ENCODE results near the gene ZC3H18. TPM values are rescaled to one million over a fixed set of nuclear protein-coding genes. Genes with fewer than 3 reads are reported as not detected.
A peak's percentile ranks its signal among the peaks of the same experiment; 100 is the strongest.
"Not testable (repeated sequence)": the region's sequence is repeated elsewhere in the genome, so short reads cannot be mapped to it uniquely, and the experiment has no call there.

Gene ZC3H18
- total and polyA plus RNA-seq, 3 experiments from 2014 or later, result 21.6 to 102 (median 91.4) TPM

- Mint-ChIP-seq H3K36me3 (peaks cover 0 to 76% (median 18%) of the 10 kb centered on the region in 3 donors), H3K27ac (peak overlapping the region in 3 of 8 donors; percentile 8 to 16 (median 13)), H3K9me3 (no peaks in the 10 kb centered on the region), H3K4me1 (peaks cover 6 to 11% (median 11%) of the 10 kb centered on the region in 3 donors), H3K4me3 (no peak overlapping the region), H3K27me3 (no peaks in the 10 kb centered on the region)
- no peaks in the 10 kb centered on the region for H3K4me1 ChIP-seq (ENCODE audit: insufficient read depth, low read length)
- H3K4me3 ChIP-seq (ENCODE audit: low read length), result no peak overlapping the region
- no peaks in the 10 kb centered on the region for H3K9me3 ChIP-seq (ENCODE audit: low read length)
- ChIA-PET CTCF (interaction anchor here (1.1 kb wide), 1 partner anchor 77 kb away, joined by 3 read pairs; no protein-coding TSS in a partner anchor), POLR2A (interaction anchor here (1.5 kb wide), 1 partner anchor 11 kb away, joined by 3 read pairs; no protein-coding TSS in a partner anchor)
- no peaks in the 10 kb centered on the region for H3K27me3 ChIP-seq (ENCODE audit: insufficient read depth, low read length, poor library complexity, severe bottlenecking)
- H3K27ac ChIP-seq (ENCODE audit: low read depth, low read length), result no peak overlapping the region
- H3K36me3 ChIP-seq (ENCODE audit: insufficient read depth, low read length), result peaks cover 28% of the 10 kb centered on the region
- no peak for DNase-seq
Measured at GRCh38 chr16:88608076-88608475, 37.9 kb downstream of the ZC3H18 start.

DNA sequence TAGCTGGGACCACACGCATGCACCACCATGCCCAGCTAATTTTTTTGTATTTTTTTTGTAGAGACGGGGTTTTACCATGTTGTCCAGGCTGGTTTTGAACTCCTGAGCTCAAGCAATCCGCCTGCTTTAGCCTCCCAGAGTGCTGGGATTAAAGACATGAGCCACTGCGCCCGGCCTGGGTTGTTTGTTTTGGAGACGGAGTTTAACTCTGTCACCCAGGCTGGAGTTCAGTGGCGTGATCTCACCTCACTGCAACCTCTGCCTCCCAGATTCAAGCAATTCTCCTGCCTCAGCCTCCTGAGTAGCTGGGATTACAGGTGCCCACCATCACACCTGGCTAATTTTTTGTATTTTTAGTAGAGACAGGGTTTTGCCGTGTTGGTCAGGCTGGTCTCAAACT, 39.2 kb downstream of the ZC3H18 start:
- H3K4me1 ChIP-seq (ENCODE audit: insufficient read depth, low read length); H3K27me3 Mint-ChIP-seq; H3K4me3 ChIP-seq (ENCODE audit: low read length); H3K9me3 Mint-ChIP-seq; H3K4me3 Mint-ChIP-seq; H3K27me3 ChIP-seq (ENCODE audit: insufficient read depth, low read length, poor library complexity, severe bottlenecking); H3K9me3 ChIP-seq (ENCODE audit: low read length); DNase-seq; H3K27ac ChIP-seq (ENCODE audit: low read depth, low read length): not testable (repeated sequence)
- peak overlapping the region in 1 of 8 donors; percentile 63 for H3K27ac Mint-ChIP-seq
- ChIA-PET CTCF (interaction anchor here (0.6 to 1.0 kb wide), 2 partner anchors 10 to 832 kb away, joined by 3 read pairs; no protein-coding TSS in a partner anchor), POLR2A (interaction anchor here (1.1 kb wide), 1 partner anchor 10 kb away, joined by 3 read pairs; no protein-coding TSS in a partner anchor)
- peaks cover 8 to 19% (median 19%) of the 10 kb centered on the region in 3 donors for H3K4me1 Mint-ChIP-seq
- H3K36me3 ChIP-seq (ENCODE audit: insufficient read depth, low read length), result peaks cover 31% of the 10 kb centered on the region
- peaks cover 0 to 80% (median 20%) of the 10 kb centered on the region in 3 donors for H3K36me3 Mint-ChIP-seq

DNA sequence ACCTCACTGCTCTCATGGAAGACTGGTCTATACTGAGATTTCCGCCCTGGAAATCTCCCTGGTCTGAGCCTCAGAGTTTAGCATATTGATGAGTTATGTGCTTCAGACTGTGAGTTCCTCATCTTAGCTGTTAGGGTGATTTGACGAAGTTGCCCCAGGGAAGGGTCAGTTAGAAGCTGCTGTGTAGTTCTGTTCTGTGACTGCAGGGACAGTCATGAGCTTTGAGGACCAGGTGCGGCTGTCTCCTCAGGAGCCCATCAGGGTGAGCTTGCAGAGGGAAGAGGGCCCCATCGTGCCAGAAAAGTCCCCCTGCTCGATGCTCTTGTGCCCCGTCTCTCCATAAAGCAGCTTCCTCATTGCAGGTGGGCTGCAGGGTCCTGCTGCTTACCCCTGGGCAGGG, 39.9 kb downstream of the ZC3H18 start:
- no peaks in the 10 kb centered on the region for H3K4me1 ChIP-seq (ENCODE audit: insufficient read depth, low read length)
- Mint-ChIP-seq H3K4me1 (peaks cover 8 to 19% (median 19%) of the 10 kb centered on the region in 3 donors), H3K27ac (peak overlapping the region in 4 of 8 donors; percentile 63 to 97 (median 72)), H3K4me3 (no peak overlapping the region), H3K27me3 (no peaks in the 10 kb centered on the region), H3K36me3 (peaks cover 0 to 80% (median 20%) of the 10 kb centered on the region in 3 donors), H3K9me3 (no peaks in the 10 kb centered on the region)
- H3K36me3 ChIP-seq (ENCODE audit: insufficient read depth, low read length), result peaks cover 31% of the 10 kb centered on the region
- no peak overlapping the region for H3K27ac ChIP-seq (ENCODE audit: low read depth, low read length)
- POLR2A ChIA-PET, result interaction anchor here (1.1 kb wide), 1 partner anchor 9 kb away, joined by 3 read pairs; no protein-coding TSS in a partner anchor
- no peak for DNase-seq
- CTCF ChIA-PET, result interaction anchor here (0.6 to 1.0 kb wide), 2 partner anchors 10 to 833 kb away, joined by 3 read pairs; no protein-coding TSS in a partner anchor
- H3K4me3 ChIP-seq (ENCODE audit: low read length), result no peak overlapping the region
- H3K27me3 ChIP-seq (ENCODE audit: insufficient read depth, low read length, poor library complexity, severe bottlenecking), result no peaks in the 10 kb centered on the region
- H3K9me3 ChIP-seq (ENCODE audit: low read length), result no peaks in the 10 kb centered on the region

DNA sequence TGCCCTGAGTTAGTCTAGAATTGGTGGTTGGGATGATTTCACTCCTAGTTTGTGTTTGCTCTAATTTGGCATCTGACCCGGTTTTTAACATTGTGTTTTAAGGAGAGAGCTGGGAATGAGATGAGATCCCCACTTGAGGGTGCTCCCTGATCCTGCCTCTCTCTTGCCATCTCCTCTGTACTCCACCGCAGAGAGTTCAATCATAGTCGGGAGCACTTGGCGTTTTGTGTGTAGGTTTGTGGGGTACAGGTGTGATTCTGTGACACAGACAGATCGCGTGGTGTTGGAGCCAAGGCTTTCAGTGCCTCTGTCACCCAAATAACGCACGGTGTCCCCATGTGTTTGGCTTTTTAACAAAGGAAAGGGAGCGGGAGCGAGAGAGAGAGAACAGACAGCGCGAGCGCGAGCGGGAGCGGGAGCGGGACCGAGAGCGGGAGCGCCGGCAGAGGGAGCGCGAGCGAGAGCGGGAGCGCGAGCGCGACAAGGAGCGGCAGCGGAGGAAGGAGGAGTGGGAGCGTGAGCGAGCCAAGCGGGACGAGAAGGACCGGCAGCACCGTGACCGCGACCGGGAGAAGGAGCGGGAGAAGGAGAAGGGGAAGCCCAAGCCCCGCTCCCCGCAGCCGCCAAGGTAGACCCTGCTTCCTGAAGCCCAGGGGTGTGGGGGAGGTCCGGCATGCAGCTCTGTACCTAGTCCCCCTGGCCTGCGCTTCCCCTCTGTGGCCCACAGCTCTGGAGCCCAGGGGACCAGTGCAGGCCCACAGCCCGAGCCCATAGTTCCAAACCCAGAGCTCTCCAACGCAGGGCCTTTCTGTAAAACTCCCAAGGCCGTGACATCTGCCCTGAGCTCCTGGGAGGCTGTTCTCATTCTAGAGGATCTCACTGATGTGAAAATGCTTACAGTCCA, 41.0 kb downstream of the ZC3H18 start:
- Mint-ChIP-seq H3K4me3 (peak overlapping the region in 1 of 7 donors; percentile 40), H3K4me1 (peaks cover 9 to 23% (median 19%) of the 10 kb centered on the region in 3 donors), H3K9me3 (no peaks in the 10 kb centered on the region), H3K27ac (peak overlapping the region in 5 of 8 donors; percentile 33 to 76 (median 57)), H3K36me3 (peaks cover 0 to 81% (median 23%) of the 10 kb centered on the region in 3 donors), H3K27me3 (no peaks in the 10 kb centered on the region)
- ChIA-PET POLR2A (interaction anchor here (1.1 kb wide), 1 partner anchor 8 kb away, joined by 3 read pairs; no protein-coding TSS in a partner anchor), CTCF (no interaction called here)
- DNase-seq, result no peak
- Histone ChIP-seq H3K27me3 (ENCODE audit: insufficient read depth, low read length, poor library complexity, severe bottlenecking) (no peaks in the 10 kb centered on the region), H3K27ac (ENCODE audit: low read depth, low read length) (no peak overlapping the region), H3K4me3 (ENCODE audit: low read length) (no peak overlapping the region), H3K4me1 (ENCODE audit: insufficient read depth, low read length) (no peaks in the 10 kb centered on the region), H3K9me3 (ENCODE audit: low read length) (no peaks in the 10 kb centered on the region), H3K36me3 (ENCODE audit: insufficient read depth, low read length) (peaks cover 31% of the 10 kb centered on the region)

GRCh38 chr16:88613293-88613692, 43.1 kb downstream of the ZC3H18 start:
- Mint-ChIP-seq H3K4me1 (peaks cover 5 to 31% (median 24%) of the 10 kb centered on the region in 3 donors), H3K36me3 (peaks cover 0 to 78% (median 17%) of the 10 kb centered on the region in 3 donors), H3K27me3 (no peaks in the 10 kb centered on the region), H3K9me3 (no peaks in the 10 kb centered on the region), H3K4me3 (no peak overlapping the region), H3K27ac (peak overlapping the region in 6 of 8 donors; percentile 32 to 90 (median 66))
- Histone ChIP-seq H3K27me3 (ENCODE audit: insufficient read depth, low read length, poor library complexity, severe bottlenecking) (no peaks in the 10 kb centered on the region), H3K36me3 (ENCODE audit: insufficient read depth, low read length) (peaks cover 38% of the 10 kb centered on the region), H3K27ac (ENCODE audit: low read depth, low read length) (no peak overlapping the region), H3K9me3 (ENCODE audit: low read length) (no peaks in the 10 kb centered on the region), H3K4me3 (ENCODE audit: low read length) (no peak overlapping the region), H3K4me1 (ENCODE audit: insufficient read depth, low read length) (peaks cover 5% of the 10 kb centered on the region)
- POLR2A ChIA-PET, result no interaction called here
- CTCF ChIA-PET, result interaction anchor here (1.3 kb wide), 1 partner anchor 89 kb away, joined by 6 read pairs; no protein-coding TSS in a partner anchor
- DNase-seq, result no peak

DNA sequence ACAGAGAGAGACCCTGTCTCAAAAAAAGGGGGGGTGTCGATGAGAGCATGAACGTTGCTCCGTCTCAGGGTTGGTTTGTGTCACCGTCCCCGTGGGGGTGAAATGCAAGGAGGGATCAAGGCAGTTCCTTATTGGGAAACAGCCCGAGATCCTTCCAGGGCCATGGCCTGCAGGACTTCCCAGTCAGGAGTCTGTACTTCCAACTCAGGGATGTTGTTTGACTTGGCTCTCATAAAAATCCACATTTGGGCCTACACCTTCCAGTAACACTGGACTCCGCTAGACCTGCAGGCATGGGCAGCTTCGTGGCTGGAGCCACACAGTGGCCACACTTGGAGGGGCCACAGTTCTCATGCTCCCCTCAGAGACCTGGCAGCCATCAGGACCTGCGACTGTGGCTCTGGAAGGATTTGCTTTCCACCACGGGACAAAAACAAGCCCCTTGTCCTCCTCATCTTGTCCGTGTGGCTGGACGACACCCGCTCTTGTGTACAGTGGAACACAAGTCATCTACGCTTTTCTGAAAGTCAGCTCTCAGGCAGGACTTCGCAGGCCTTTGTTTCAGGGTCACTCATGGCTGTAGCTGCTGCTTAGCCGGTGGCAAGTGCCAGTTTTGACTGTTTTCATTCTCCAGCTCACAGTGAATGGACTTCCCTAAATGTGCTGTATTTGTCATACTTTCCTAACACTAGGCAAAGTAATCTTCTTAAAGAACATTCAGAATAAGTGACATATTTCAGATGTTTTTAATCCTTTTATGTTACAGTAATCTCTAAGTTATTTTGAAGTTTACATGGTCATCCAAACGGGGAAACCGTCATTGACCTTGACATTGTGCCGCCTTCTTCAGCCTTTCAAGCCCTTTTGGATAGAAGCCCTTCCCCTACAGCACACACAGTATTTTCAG, 44.0 kb downstream of the ZC3H18 start:
- no peak overlapping the region for H3K4me3 Mint-ChIP-seq
- no peaks in the 10 kb centered on the region for H3K27me3 ChIP-seq (ENCODE audit: insufficient read depth, low read length, poor library complexity, severe bottlenecking)
- CTCF ChIA-PET, result no interaction called here
- peaks cover 33% of the 10 kb centered on the region for H3K36me3 ChIP-seq (ENCODE audit: insufficient read depth, low read length)
- H3K9me3 ChIP-seq (ENCODE audit: low read length), result no peaks in the 10 kb centered on the region
- no peaks in the 10 kb centered on the region for H3K9me3 Mint-ChIP-seq
- no peak overlapping the region for H3K4me3 ChIP-seq (ENCODE audit: low read length)
- H3K27ac Mint-ChIP-seq, result peak overlapping the region; percentile 54 to 91 (median 78)
- H3K4me1 Mint-ChIP-seq, result peaks cover 12 to 40% (median 33%) of the 10 kb centered on the region in 3 donors
- H3K27me3 Mint-ChIP-seq, result no peaks in the 10 kb centered on the region
- H3K36me3 Mint-ChIP-seq, result peaks cover 0 to 79% (median 17%) of the 10 kb centered on the region in 3 donors
- DNase-seq, result no peak
- H3K4me1 ChIP-seq (ENCODE audit: insufficient read depth, low read length), result peaks cover 13% of the 10 kb centered on the region
- H3K27ac ChIP-seq (ENCODE audit: low read depth, low read length), result no peak overlapping the region
- POLR2A ChIA-PET, result no interaction called here

DNA sequence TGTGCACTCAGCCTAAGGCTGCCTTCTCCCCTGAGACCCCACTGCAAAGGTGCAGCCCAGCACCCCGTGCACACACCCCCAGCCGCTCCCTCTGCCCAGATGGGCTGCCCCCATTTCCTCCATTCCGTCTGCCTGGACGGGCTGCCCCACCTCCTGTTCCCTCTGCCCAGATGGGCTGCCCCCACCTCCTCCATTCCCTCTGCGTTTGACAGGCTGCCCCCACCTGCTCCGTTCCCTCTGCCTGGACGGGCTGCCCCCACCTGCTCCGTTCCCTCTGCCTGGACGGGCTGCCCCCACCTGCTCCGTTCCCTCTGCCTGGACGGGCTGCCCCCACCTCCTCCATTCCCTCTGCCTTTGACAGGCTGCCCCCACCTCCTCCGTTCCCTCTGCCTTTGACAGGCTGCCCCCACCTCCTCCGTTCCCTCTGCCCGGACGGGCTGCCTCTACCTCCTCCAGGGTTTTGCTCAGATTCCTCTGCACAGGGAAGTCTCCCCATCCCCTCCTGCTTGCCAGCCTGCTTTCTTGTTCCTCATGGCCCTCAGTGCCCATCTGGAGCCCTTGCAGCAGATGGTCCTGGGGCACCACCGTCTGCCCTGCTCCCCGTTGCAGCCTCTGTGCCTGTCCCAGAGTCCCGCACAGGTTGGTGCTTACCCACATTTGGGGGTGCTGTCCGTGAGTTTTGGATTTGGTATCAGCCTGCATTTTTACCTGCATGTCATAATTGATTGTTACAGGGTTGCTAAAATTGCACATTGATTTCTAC, 44.8 kb downstream of the ZC3H18 start:
- peaks cover 20% of the 10 kb centered on the region for H3K4me1 ChIP-seq (ENCODE audit: insufficient read depth, low read length)
- no peak for DNase-seq
- peak overlapping the region; percentile 59 to 99 (median 84) for H3K27ac Mint-ChIP-seq
- CTCF ChIA-PET, result no interaction called here
- no peak overlapping the region for H3K4me3 Mint-ChIP-seq
- no peaks in the 10 kb centered on the region for H3K9me3 ChIP-seq (ENCODE audit: low read length)
- POLR2A ChIA-PET, result no interaction called here
- peaks cover 0 to 2% of the 10 kb centered on the region in 2 donors for H3K27me3 Mint-ChIP-seq
- peaks cover 0 to 79% (median 16%) of the 10 kb centered on the region in 3 donors for H3K36me3 Mint-ChIP-seq
- H3K9me3 Mint-ChIP-seq, result peaks cover 0 to 1% (median 1%) of the 10 kb centered on the region in 5 donors
- H3K36me3 ChIP-seq (ENCODE audit: insufficient read depth, low read length), result peaks cover 31% of the 10 kb centered on the region
- H3K4me3 ChIP-seq (ENCODE audit: low read length), result no peak overlapping the region
- H3K4me1 Mint-ChIP-seq, result peaks cover 21 to 48% (median 41%) of the 10 kb centered on the region in 3 donors
- H3K27me3 ChIP-seq (ENCODE audit: insufficient read depth, low read length, poor library complexity, severe bottlenecking), result no peaks in the 10 kb centered on the region
- H3K27ac ChIP-seq (ENCODE audit: low read depth, low read length), result no peak overlapping the region
